ENCODE measurements around the gene IL11. TPM values are rescaled to one million over a fixed set of nuclear protein-coding genes. Genes with fewer than 3 reads are reported as not detected.
"Not testable (repeated sequence)": the region's sequence is repeated elsewhere in the genome, so short reads cannot be mapped to it uniquely, and the experiment has no call there.

Gene IL11
- total RNA-seq, 1 donor from 2014 or later: 0.32 TPM

- intact Hi-C loops (cut with micrococcal nuclease): loop anchor here (1.0 to 5.0 kb wide), 7 partner anchors 38 to 877 kb away; partner anchors contain the start of genes FIZ1, HSPBP1, LENG9 and PPP6R1
- H3K27ac Mint-ChIP-seq: peak within 1 kb of the TSS; percentile 95
- H3K27me3 Mint-ChIP-seq (ENCODE audit: low read depth): peaks cover 2% of the 10 kb centered on the region
- H3K9me3 Mint-ChIP-seq: no peaks in the 10 kb centered on the region
- H3K4me1 Mint-ChIP-seq (ENCODE audit: low read depth): peaks cover 14% of the 10 kb centered on the region
- peaks cover 14% of the 10 kb centered on the region for H3K36me3 Mint-ChIP-seq (ENCODE audit: low read depth)
- peak; percentile 100 for DNase-seq (ENCODE audit: low spot score)
- peak within 1 kb of the TSS; percentile 93 for H3K4me3 Mint-ChIP-seq (ENCODE audit: low read depth)
Observed at GRCh38 chr19:55339105-55339888, 31.0 kb downstream of the IL11 start, which contains the start of gene KMT5C. Gene KMT5C (plus strand): TSS chr19:55339876. CDS start chr19:55341937, 2,061 bp downstream.

- no peak for DNase-seq (ENCODE audit: low spot score)
- Mint-ChIP-seq H3K27ac (no peak overlapping the region), H3K27me3 (ENCODE audit: low read depth) (peaks cover 7% of the 10 kb centered on the region), H3K4me1 (ENCODE audit: low read depth) (peaks cover 11% of the 10 kb centered on the region), H3K9me3 (no peaks in the 10 kb centered on the region), H3K36me3 (ENCODE audit: low read depth) (no peaks in the 10 kb centered on the region), H3K4me3 (ENCODE audit: low read depth) (no peak overlapping the region)
- intact Hi-C loops (cut with micrococcal nuclease): loop anchor here (5.0 kb wide), 1 partner anchor 874 kb away; the partner anchor contains the start of gene LENG9
Observed at GRCh38 chr19:55336101-55336500, 34.2 kb downstream of the IL11 start.

- intact Hi-C loops (cut with micrococcal nuclease): no loop called here
- Mint-ChIP-seq H3K27me3 (ENCODE audit: low read depth) (peaks cover 7% of the 10 kb centered on the region), H3K9me3 (no peaks in the 10 kb centered on the region), H3K36me3 (ENCODE audit: low read depth) (no peaks in the 10 kb centered on the region), H3K4me1 (ENCODE audit: low read depth) (peaks cover 5% of the 10 kb centered on the region), H3K27ac (no peak overlapping the region), H3K4me3 (ENCODE audit: low read depth) (no peak overlapping the region)
- DNase-seq (ENCODE audit: low spot score): no peak
Observed at GRCh38 chr19:55333870-55334269, 36.4 kb downstream of the IL11 start.

GRCh38 chr19:55329791-55330190 lies 40.5 kb downstream of the IL11 start:
- intact Hi-C loops (cut with micrococcal nuclease); DNase-seq (ENCODE audit: low spot score); H3K9me3 Mint-ChIP-seq; H3K27me3 Mint-ChIP-seq (ENCODE audit: low read depth); H3K36me3 Mint-ChIP-seq (ENCODE audit: low read depth); H3K4me1 Mint-ChIP-seq (ENCODE audit: low read depth); H3K27ac Mint-ChIP-seq; H3K4me3 Mint-ChIP-seq (ENCODE audit: low read depth): not testable (repeated sequence)

GRCh38 chr19:55328774-55329318 lies 41.4 kb downstream of the IL11 start:
- DNase-seq (ENCODE audit: low spot score); H3K4me1 Mint-ChIP-seq (ENCODE audit: low read depth); H3K4me3 Mint-ChIP-seq (ENCODE audit: low read depth); intact Hi-C loops (cut with micrococcal nuclease); H3K27ac Mint-ChIP-seq; H3K9me3 Mint-ChIP-seq; H3K36me3 Mint-ChIP-seq (ENCODE audit: low read depth); H3K27me3 Mint-ChIP-seq (ENCODE audit: low read depth): not testable (repeated sequence)

GRCh38 chr19:55325172-55325571 lies 45.1 kb downstream of the IL11 start, which contains the start of gene TMEM150B:
Gene TMEM150B (minus strand): TSS chr19:55325341. CDS start chr19:55321036, 4,305 bp downstream.
- Mint-ChIP-seq H3K27me3 (ENCODE audit: low read depth) (peaks cover 7% of the 10 kb centered on the region), H3K27ac (no peak within 1 kb of the TSS), H3K9me3 (no peaks in the 10 kb centered on the region), H3K4me1 (ENCODE audit: low read depth) (peaks cover 4% of the 10 kb centered on the region), H3K36me3 (ENCODE audit: low read depth) (no peaks in the 10 kb centered on the region), H3K4me3 (ENCODE audit: low read depth) (no peak within 1 kb of the TSS)
- DNase-seq (ENCODE audit: low spot score): no peak
- intact Hi-C loops (cut with micrococcal nuclease): no loop called here

- Mint-ChIP-seq H3K36me3 (ENCODE audit: low read depth) (no peaks in the 10 kb centered on the region), H3K9me3 (no peaks in the 10 kb centered on the region), H3K27ac (no peak overlapping the region), H3K27me3 (ENCODE audit: low read depth) (peaks cover 7% of the 10 kb centered on the region), H3K4me3 (ENCODE audit: low read depth) (no peak overlapping the region), H3K4me1 (ENCODE audit: low read depth) (peaks cover 4% of the 10 kb centered on the region)
- no peak for DNase-seq (ENCODE audit: low spot score)
- intact Hi-C loops (cut with micrococcal nuclease): no loop called here
Observed at GRCh38 chr19:55324662-55325061, 45.6 kb downstream of the IL11 start.

GRCh38 chr19:55322204-55322885 lies 47.9 kb downstream of the IL11 start:
- no peak for DNase-seq (ENCODE audit: low spot score)
- H3K9me3 Mint-ChIP-seq: no peaks in the 10 kb centered on the region
- H3K27me3 Mint-ChIP-seq (ENCODE audit: low read depth): peaks cover 6% of the 10 kb centered on the region
- H3K4me3 Mint-ChIP-seq (ENCODE audit: low read depth): no peak overlapping the region
- intact Hi-C loops (cut with micrococcal nuclease): no loop called here
- H3K36me3 Mint-ChIP-seq (ENCODE audit: low read depth): no peaks in the 10 kb centered on the region
- H3K27ac Mint-ChIP-seq: no peak overlapping the region
- peaks cover 4% of the 10 kb centered on the region for H3K4me1 Mint-ChIP-seq (ENCODE audit: low read depth)

GRCh38 chr19:55321466-55322137 lies 48.7 kb downstream of the IL11 start:
- Mint-ChIP-seq H3K9me3 (no peaks in the 10 kb centered on the region), H3K27ac (no peak overlapping the region), H3K4me1 (ENCODE audit: low read depth) (peaks cover 4% of the 10 kb centered on the region), H3K4me3 (ENCODE audit: low read depth) (no peak overlapping the region), H3K36me3 (ENCODE audit: low read depth) (no peaks in the 10 kb centered on the region), H3K27me3 (ENCODE audit: low read depth) (peaks cover 6% of the 10 kb centered on the region)
- DNase-seq (ENCODE audit: low spot score): no peak
- intact Hi-C loops (cut with micrococcal nuclease): no loop called here

GRCh38 chr19:55320844-55321419 lies 49.3 kb downstream of the IL11 start:
- peaks cover 6% of the 10 kb centered on the region for H3K27me3 Mint-ChIP-seq (ENCODE audit: low read depth)
- H3K4me1 Mint-ChIP-seq (ENCODE audit: low read depth): peaks cover 4% of the 10 kb centered on the region
- H3K4me3 Mint-ChIP-seq (ENCODE audit: low read depth): no peak overlapping the region
- no peak overlapping the region for H3K27ac Mint-ChIP-seq
- no peaks in the 10 kb centered on the region for H3K36me3 Mint-ChIP-seq (ENCODE audit: low read depth)
- no peak for DNase-seq (ENCODE audit: low spot score)
- intact Hi-C loops (cut with micrococcal nuclease): no loop called here
- no peaks in the 10 kb centered on the region for H3K9me3 Mint-ChIP-seq

GRCh38 chr19:55319785-55320184 lies 50.5 kb downstream of the IL11 start:
- H3K4me1 Mint-ChIP-seq (ENCODE audit: low read depth): no peaks in the 10 kb centered on the region
- H3K9me3 Mint-ChIP-seq: no peaks in the 10 kb centered on the region
- no peak overlapping the region for H3K4me3 Mint-ChIP-seq (ENCODE audit: low read depth)
- H3K36me3 Mint-ChIP-seq (ENCODE audit: low read depth): no peaks in the 10 kb centered on the region
- no peak overlapping the region for H3K27ac Mint-ChIP-seq
- intact Hi-C loops (cut with micrococcal nuclease): no loop called here
- peaks cover 6% of the 10 kb centered on the region for H3K27me3 Mint-ChIP-seq (ENCODE audit: low read depth)
- no peak for DNase-seq (ENCODE audit: low spot score)

GRCh38 chr19:55316646-55317045 lies 53.6 kb downstream of the IL11 start:
- Mint-ChIP-seq H3K4me3 (ENCODE audit: low read depth) (no peak overlapping the region), H3K36me3 (ENCODE audit: low read depth) (no peaks in the 10 kb centered on the region), H3K9me3 (no peaks in the 10 kb centered on the region), H3K27ac (no peak overlapping the region), H3K27me3 (ENCODE audit: low read depth) (no peaks in the 10 kb centered on the region), H3K4me1 (ENCODE audit: low read depth) (no peaks in the 10 kb centered on the region)
- DNase-seq (ENCODE audit: low spot score): no peak
- intact Hi-C loops (cut with micrococcal nuclease): no loop called here

All from activated T-helper 2 cell treated with anti-CD3 and anti-CD28 coated beads, Interferon-gamma antibody, Interleukin-2, Interleukin-4, amounts not matched to agents 10 μg/mL and 5 μg/mL and 100 μg/mL, durations not matched to agents 14 hours and 24 hours and 36 hours (primary cell).